Esophagus squamous epithelium (tissue), 5 donors: Measurements from ENCODE around the gene KCNAB3. TPM values are rescaled to one million over a fixed set of nuclear protein-coding genes. Genes with fewer than 3 reads are reported as not detected.

ENCODE experiments used
- DNase-seq: peaks from one replicate; lab custom pipeline; 2025; lab: John Stamatoyannopoulos, UW
- H3K27ac ChIP-seq, 4 donors: fragments of 200-600 bp; sonication (generic); one replicate each; pipeline ENCODE4 v1.5.1; 2016 to 2019; ENCODE audit warnings: mild to moderate bottlenecking in 1 of 4
- H3K27me3 ChIP-seq, 4 donors: fragments of 200-600 bp; sonication (generic); 1 replicate in 3 of 4; 2 replicates in 1 of 4; pipeline versions ENCODE4 v1.5.1 to v1.6.0; 2017 to 2021; ENCODE audit warnings: antibody characterized with exemption in 1 of 4
- H3K36me3 ChIP-seq, 3 donors: fragments of 200-600 bp; sonication (generic); one replicate each; pipeline ENCODE4 v1.5.1; 2016 to 2019
- H3K4me1 ChIP-seq, 3 donors: fragments of 200-600 bp; sonication (generic); one replicate each; pipeline ENCODE4 v1.5.1; 2017 to 2019
- H3K4me3 ChIP-seq, 4 donors: fragments of 200-600 bp; sonication (generic); 1 replicate in 3 of 4; 2 replicates in 1 of 4; pipeline ENCODE4 v1.5.1; 2016 to 2019; ENCODE audit warnings: mild to moderate bottlenecking in 2 of 4, moderate library complexity in 1 of 4
- H3K9me3 ChIP-seq, 3 donors: fragments of 200-600 bp; sonication (generic); one replicate each; pipeline ENCODE4 v1.5.1; 2016 to 2019
- POLR2A ChIP-seq, 4 donors: fragments of 450-650 bp; IDR thresholded peaks; one replicate each; pipeline ENCODE4 v1.6.1; 2017; ENCODE audit warnings: antibody characterized with exemption in 4 of 4, mild to moderate bottlenecking in 4 of 4, moderate library complexity in 3 of 4
- WGBS, 2 donors: methylation state at CpG; one replicate each; pipeline ENCODE4 v1.1.5; 2018; 5-methylcytosine and 5-hydroxymethylcytosine counted together
- intact Hi-C: fragments of 100-400 bp; cut with DNase I; formaldehyde crosslinking; loops from one replicate; pipeline ENCODE4 v1.15.0; 2022
- total RNA-seq, 4 donors: library from RNA; depleted of rRNA; stranded (reverse); fragments of >200 nt; gene quantifications; one replicate each; pipeline ENCODE4 v1.1.0, GENCODE V29; 2016
- TF ChIP-seq, protein P1 (sequence below), 6 experiments: fragments of 450-650 bp in 4 of 6; fragments of 200-600 bp in 2 of 6; sonication (generic) in 2 of 6; IDR thresholded peaks; one replicate each; pipeline ENCODE4 v1.5.1; 2016 to 2019; ENCODE audit warnings: antibody characterized with exemption in 6 of 6, mild to moderate bottlenecking in 4 of 6, moderate library complexity in 4 of 6
- donor health status: DM: yes; HTN: yes; CAD: no.

Gene KCNAB3
- total RNA-seq, 4 donors from 2014 or later, result 0.95 to 1.1 TPM; not detected in 2

DNA sequence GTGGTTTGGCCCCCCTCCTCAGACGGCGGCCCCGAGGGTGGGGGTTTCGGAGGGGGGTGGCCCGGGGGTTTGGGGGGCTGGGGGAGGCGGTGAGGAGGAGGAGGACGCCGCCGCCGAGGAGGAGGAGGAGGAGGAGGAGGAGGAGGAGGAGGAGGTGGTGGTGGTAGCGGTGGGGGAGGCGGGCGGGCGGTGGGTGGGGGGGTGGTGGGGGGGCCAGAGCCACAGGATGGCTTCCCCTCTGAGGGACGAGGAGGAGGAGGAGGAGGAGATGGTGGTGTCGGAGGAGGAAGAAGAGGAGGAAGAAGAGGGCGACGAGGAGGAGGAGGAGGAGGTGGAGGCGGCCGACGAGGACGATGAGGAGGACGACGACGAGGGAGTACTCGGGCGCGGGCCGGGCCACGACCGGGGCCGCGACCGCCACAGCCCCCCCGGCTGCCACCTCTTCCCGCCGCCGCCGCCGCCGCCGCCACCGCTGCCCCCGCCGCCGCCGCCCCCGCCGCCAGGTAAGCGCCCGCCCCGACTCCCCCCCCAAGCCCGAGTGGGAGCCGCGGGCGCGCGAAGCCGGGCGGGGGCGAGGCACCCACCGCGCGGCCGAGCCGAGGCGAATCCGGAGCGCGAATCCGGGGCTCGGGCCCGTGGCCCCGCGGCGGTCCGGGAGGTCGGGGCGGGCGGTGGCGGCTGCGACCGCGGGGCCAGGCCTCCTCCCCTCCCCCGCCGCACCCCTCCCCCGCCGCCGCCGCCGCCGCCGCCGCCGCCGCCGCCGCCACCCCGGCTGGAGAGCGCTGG lies 44.9 kb downstream of the KCNAB3 start:
- Histone ChIP-seq H3K4me3 (peak overlapping the region; percentile 85 to 97 (median 89)), H3K36me3 (peaks cover 0 to 24% (median 0%) of the 10 kb centered on the region in 3 donors), H3K9me3 (no peaks in the 10 kb centered on the region), H3K4me1 (peaks cover 46 to 88% (median 56%) of the 10 kb centered on the region in 3 donors), H3K27me3 (no peaks in the 10 kb centered on the region), H3K27ac (peak overlapping the region; percentile 98 to 99 (median 98))
- 0 to 1% methylated on average over 11 to 19 of the region's 100 CpGs for WGBS, 2 donors
- TF ChIP-seq, protein P1, sequence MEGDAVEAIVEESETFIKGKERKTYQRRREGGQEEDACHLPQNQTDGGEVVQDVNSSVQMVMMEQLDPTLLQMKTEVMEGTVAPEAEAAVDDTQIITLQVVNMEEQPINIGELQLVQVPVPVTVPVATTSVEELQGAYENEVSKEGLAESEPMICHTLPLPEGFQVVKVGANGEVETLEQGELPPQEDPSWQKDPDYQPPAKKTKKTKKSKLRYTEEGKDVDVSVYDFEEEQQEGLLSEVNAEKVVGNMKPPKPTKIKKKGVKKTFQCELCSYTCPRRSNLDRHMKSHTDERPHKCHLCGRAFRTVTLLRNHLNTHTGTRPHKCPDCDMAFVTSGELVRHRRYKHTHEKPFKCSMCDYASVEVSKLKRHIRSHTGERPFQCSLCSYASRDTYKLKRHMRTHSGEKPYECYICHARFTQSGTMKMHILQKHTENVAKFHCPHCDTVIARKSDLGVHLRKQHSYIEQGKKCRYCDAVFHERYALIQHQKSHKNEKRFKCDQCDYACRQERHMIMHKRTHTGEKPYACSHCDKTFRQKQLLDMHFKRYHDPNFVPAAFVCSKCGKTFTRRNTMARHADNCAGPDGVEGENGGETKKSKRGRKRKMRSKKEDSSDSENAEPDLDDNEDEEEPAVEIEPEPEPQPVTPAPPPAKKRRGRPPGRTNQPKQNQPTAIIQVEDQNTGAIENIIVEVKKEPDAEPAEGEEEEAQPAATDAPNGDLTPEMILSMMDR (IDR thresholded peaks at IDR 0.05), result no peak
- no peak for TF ChIP-seq POLR2A (IDR thresholded peaks at IDR 0.05)
- no peak for DNase-seq
- intact Hi-C loops, result no loop called here

DNA sequence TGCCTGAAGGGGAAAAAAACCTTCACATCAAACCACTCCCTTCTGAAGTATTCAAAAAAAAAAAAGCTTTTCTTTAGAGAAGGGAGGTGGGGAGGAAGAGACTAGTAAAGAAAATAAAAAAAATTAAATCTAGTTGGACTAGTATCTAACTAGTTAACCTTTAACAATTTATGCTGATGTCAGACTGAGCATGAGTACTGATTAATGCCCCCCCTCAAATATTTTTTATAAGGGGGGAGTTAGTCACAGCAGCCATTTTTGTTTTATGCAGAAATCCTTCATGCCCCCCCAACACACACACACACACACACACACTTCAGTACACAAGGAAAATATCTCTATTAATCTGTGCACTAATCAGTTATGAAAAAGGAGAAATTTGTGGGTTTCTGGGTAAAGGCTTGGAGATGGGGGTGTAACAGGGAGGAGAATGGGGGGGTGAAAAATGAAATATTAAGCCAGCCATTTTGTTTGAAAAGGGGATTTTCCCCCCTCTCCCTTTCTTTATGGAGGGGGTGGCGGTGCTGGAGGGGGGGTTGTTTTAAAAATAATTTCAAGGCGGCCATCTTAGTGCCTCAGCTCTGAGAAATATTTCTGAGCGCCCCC lies 45.8 kb downstream of the KCNAB3 start:
- peak overlapping the region; percentile 54 to 99 (median 98) for H3K27ac ChIP-seq

DNA sequence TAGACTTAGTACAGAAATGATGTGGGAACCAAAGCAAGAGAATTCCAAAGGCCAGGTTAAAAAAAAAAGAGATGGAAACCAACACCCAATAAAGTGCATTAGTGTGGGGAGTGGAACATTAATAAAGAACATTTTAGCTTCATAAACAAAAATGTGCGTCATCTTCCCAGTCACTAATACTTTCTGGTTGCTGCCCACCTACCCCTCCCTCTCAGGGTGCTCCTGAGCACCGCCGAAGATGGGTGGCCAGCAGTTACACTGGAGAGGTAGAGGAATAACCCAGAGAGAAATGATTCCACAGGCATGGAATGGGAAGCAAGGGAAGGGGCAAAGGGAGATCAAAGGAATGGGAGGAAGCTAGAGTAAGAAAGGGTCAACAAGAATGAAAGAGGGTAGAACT lies 47.0 kb downstream of the KCNAB3 start:
- Histone ChIP-seq H3K4me1 (peaks cover 27 to 66% (median 35%) of the 10 kb centered on the region in 3 donors), H3K27me3 (no peaks in the 10 kb centered on the region), H3K36me3 (peaks cover 0 to 39% (median 0%) of the 10 kb centered on the region in 3 donors), H3K27ac (peak overlapping the region in 3 of 4 donors; percentile 38 to 99 (median 98)), H3K9me3 (no peaks in the 10 kb centered on the region), H3K4me3 (no peak overlapping the region)
- no peak for TF ChIP-seq POLR2A (IDR thresholded peaks at IDR 0.05)
- TF ChIP-seq, protein P1 (IDR thresholded peaks at IDR 0.05), result no peak
- DNase-seq, result no peak
- WGBS, 2 donors, result 77 to 80% methylated on average over 3 of the region's 3 CpGs
- intact Hi-C loops, result no loop called here

More for the DNA sequence above, 45.8 kb downstream of the KCNAB3 start:
- intact Hi-C loops, result no loop called here
- Histone ChIP-seq H3K9me3 (no peaks in the 10 kb centered on the region), H3K36me3 (peaks cover 0 to 32% (median 0%) of the 10 kb centered on the region in 3 donors), H3K27me3 (no peaks in the 10 kb centered on the region), H3K4me3 (peak overlapping the region; percentile 85 to 97 (median 89)), H3K4me1 (peaks cover 37 to 79% (median 47%) of the 10 kb centered on the region in 3 donors)
- no peak for DNase-seq
- TF ChIP-seq, protein P1 (IDR thresholded peaks at IDR 0.05), result no peak
- TF ChIP-seq POLR2A (IDR thresholded peaks at IDR 0.05), result no peak
- 0 to 2% methylated on average over 3 of the region's 3 CpGs for WGBS, 2 donors

DNA sequence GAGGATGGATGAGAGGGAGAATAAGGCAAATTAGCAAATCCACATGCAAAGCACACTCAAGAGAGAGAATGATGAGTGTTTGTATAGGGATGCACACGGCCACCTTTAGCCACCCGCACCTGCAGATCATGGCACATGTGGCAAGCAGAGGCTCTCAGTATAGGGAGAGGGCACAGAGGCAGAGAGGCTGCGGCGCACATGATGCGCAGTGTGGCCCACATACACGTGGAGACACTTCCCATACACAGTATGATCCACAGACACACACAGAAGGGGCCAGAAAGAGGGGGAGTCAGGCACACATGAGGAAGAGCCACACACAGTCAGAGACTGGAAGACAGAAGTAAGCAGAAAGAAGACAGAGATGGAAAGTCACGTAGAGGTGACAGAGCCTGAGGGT lies 47.6 kb downstream of the KCNAB3 start:
- no peak for TF ChIP-seq POLR2A (IDR thresholded peaks at IDR 0.05)
- TF ChIP-seq, protein P1 (IDR thresholded peaks at IDR 0.05), result no peak
- no peaks in the 10 kb centered on the region for H3K27me3 ChIP-seq
- H3K27ac ChIP-seq, result peak overlapping the region in 2 of 4 donors; percentile 98 to 99
- H3K9me3 ChIP-seq, result no peaks in the 10 kb centered on the region
- H3K4me3 ChIP-seq, result no peak overlapping the region
- DNase-seq, result no peak
- H3K4me1 ChIP-seq, result peaks cover 26 to 61% (median 30%) of the 10 kb centered on the region in 3 donors
- intact Hi-C loops, result no loop called here
- 57 to 67% methylated on average over 7 of the region's 7 CpGs for WGBS, 2 donors
- peaks cover 0 to 39% (median 0%) of the 10 kb centered on the region in 3 donors for H3K36me3 ChIP-seq
